Measurements from ENCODE around the gene MCRS1.

The MCRS1 gene

GRCh38 chr12:49531745-49532144 lies 36.2 kb downstream of the MCRS1 start:
- TF ChIP-seq CTCF (IDR thresholded peaks at IDR 0.05; ENCODE audit: extremely low read depth, insufficient read depth, missing control alignments), result no peak
- no peak for DNase-seq (ENCODE audit: low spot score)
- in situ Hi-C loops (cut with MboI; ENCODE audit: low pct_unique_long_range_greater_than_20kb, low sequenced_read_pairs, unreplicated experiment), result no loop called here

- in situ Hi-C loops (cut with MboI; ENCODE audit: low pct_unique_long_range_greater_than_20kb, low sequenced_read_pairs, unreplicated experiment), result no loop called here
- no peak for DNase-seq (ENCODE audit: low spot score)
- TF ChIP-seq CTCF (IDR thresholded peaks at IDR 0.05; ENCODE audit: extremely low read depth, insufficient read depth, missing control alignments), result no peak
These were observed 38.5 kb downstream of the MCRS1 start for GRCh38 chr12:49529414-49529813.

DNA sequence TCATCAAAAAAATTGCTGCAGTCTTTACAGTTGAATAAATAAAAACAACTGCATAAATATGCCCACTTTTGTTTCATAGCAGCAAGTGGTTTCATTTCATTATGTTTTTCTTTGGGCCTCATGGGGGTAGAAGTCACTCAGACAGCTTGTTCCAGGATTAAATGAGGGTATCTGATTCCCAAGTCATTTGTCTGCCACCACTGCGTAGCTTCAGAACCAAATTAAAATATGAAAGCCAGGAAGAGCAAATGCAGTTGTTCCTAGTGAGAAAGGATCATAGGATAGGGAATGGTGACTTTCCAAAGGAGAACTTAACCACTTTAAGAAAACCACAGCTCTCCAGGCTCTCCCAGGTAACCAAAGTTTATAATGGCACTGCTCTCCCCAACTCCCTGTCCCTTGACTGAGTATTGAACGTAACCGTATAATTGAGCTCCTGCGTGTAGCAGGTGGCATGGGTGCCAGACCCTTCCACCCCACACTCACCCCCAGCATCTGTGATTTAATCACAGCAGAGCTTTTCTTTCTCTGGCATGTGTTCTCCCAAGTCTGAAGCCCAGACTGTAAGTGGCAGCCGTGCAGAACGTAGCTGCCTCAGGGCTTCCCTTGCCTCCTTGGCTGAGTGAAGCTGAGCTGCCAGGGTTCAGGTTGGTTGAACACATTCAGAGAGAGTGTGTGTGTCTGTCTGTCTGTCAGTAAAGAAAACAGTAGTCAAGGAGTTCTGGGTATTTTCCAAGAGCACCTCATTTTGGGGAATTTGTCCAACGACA lies 40.4 kb downstream of the MCRS1 start:
- no peak for TF ChIP-seq CTCF (IDR thresholded peaks at IDR 0.05; ENCODE audit: extremely low read depth, insufficient read depth, missing control alignments)
- in situ Hi-C loops (cut with MboI; ENCODE audit: low pct_unique_long_range_greater_than_20kb, low sequenced_read_pairs, unreplicated experiment), result no loop called here
- no peak for DNase-seq (ENCODE audit: low spot score)

DNA sequence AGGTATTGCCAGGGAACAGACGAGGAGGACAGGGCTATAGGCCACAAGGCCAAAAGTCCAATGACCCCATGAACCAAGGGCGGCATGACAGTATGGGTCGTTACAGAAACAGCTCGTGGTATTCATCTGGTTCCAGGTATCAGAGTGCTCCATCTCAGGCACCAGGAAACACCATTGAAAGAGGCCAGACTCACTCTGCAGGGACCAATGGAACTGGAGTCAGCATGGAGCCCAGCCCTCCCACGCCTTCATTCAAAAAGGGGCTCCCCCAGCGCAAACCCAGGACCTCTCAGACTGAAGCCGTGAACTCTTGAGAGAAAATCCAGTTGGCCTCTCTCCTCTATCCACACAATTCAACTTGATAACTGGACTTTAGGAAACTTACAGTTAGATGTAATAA lies 42.0 kb downstream of the MCRS1 start:
- in situ Hi-C loops (cut with MboI; ENCODE audit: low pct_unique_long_range_greater_than_20kb, low sequenced_read_pairs, unreplicated experiment), result no loop called here
- no peak for DNase-seq (ENCODE audit: low spot score)
- no peak for TF ChIP-seq CTCF (IDR thresholded peaks at IDR 0.05; ENCODE audit: extremely low read depth, insufficient read depth, missing control alignments)

GRCh38 chr12:49524660-49525324 lies 43.1 kb downstream of the MCRS1 start:
- DNase-seq (ENCODE audit: low spot score), result no peak
- in situ Hi-C loops (cut with MboI; ENCODE audit: low pct_unique_long_range_greater_than_20kb, low sequenced_read_pairs, unreplicated experiment), result no loop called here

GRCh38 chr12:49521389-49521788 lies 46.6 kb downstream of the MCRS1 start:
- TF ChIP-seq CTCF (IDR thresholded peaks at IDR 0.05; ENCODE audit: extremely low read depth, insufficient read depth, missing control alignments), result no peak
- DNase-seq (ENCODE audit: low spot score), result no peak
- in situ Hi-C loops (cut with MboI; ENCODE audit: low pct_unique_long_range_greater_than_20kb, low sequenced_read_pairs, unreplicated experiment), result no loop called here

More at GRCh38 chr12:49524660-49525324, 43.1 kb downstream of the MCRS1 start:
- TF ChIP-seq CTCF (IDR thresholded peaks at IDR 0.05; ENCODE audit: extremely low read depth, insufficient read depth, missing control alignments), result no peak

Measured in GM13977 (cell line).